ENCODE data around the gene TBC1D21.

TBC1D21 gene

DNA sequence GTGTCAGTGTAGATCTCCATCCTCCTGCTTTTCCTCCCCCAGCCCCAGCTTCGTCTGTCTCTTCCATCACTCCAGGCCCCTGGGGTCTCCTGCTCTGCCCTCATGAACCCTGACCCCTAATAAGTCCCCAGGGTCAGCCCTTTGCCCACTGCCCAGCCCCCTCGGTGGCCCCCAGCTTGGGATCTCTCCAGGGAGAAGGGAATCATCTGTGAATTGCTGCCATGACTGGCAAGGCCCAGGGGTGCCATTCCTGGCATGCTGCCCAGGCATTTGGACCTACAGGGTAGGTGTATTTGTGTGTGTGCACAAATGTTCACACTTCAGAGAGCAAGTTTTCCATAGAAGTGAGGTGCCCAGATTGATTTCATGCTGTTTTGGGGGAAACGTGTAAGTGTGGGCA is 5.9 kb upstream of the TBC1D21 start:
- no peak for TF ChIP-seq CTCF (IDR thresholded peaks at IDR 0.05; ENCODE audit: control insufficient read depth, extremely low read depth, insufficient read depth)
- no peak overlapping the region for H3K4me3 ChIP-seq (ENCODE audit: low read depth, low read length)
- DNase-seq (ENCODE audit: low read depth) = no peak

DNA sequence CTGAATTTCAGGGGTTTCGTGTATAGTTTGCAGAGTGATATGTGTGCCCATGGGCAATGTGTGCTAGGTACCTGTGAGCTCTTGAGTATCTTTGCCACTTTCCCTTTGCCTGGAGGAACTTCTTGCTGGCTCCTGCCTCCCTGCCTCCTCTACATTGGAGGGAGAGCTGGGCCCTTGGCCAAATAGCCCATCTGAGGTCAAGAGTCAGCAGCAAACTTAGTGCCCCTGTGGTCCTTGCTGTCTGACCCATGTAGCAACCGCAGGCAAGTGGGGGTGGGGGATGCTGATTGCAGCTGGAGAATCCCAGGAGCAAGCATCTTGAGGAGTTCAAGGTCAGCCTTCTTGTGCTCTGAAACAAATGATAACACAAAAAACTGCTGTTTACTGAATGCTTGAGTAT is 5.4 kb upstream of the TBC1D21 start:
- no peak overlapping the region for H3K4me3 ChIP-seq (ENCODE audit: low read depth, low read length)
- no peak for TF ChIP-seq CTCF (IDR thresholded peaks at IDR 0.05; ENCODE audit: control insufficient read depth, extremely low read depth, insufficient read depth)
- no peak for DNase-seq (ENCODE audit: low read depth)

GRCh38 chr15:73869216-73869995 is 4.0 kb upstream of the TBC1D21 start:
- no peak for TF ChIP-seq CTCF (IDR thresholded peaks at IDR 0.05; ENCODE audit: control insufficient read depth, extremely low read depth, insufficient read depth)

DNA sequence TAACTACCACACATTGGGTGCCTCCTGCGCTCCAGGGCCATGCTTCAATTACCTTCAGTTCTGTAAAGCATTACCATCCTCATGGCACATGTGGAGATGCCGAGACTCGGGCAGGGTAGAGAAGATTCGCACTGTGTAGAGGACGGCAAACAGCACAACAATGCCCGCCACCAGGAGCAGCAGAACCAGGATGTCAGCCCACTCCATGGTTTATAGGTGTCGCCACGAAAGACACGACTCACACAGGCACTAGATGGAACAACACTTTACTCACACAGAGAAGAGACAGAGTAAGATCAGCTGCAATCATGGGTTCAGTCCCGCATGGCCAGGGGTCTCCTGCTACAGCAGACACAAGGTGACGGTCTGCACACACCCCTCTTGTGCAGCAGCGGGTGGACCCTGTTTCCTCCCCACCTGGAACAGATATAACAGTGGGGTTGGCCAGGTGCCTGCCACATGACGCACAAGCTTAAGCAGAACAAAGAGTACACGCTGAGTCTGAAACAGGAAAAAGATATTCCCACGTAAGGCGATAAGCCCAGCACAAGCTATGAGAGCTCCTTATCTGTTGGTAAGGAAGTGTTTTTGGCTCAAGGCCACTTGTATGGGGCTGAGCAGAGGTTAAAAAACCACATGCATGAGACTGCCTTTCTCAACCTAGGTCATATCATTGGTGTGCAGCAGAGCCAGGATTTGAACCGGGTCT is 2.5 kb upstream of the TBC1D21 start:
- no peak overlapping the region for H3K4me3 ChIP-seq (ENCODE audit: low read depth, low read length)
- TF ChIP-seq CTCF (IDR thresholded peaks at IDR 0.05; ENCODE audit: control insufficient read depth, extremely low read depth, insufficient read depth) = no peak
- DNase-seq (ENCODE audit: low read depth) = no peak

More at GRCh38 chr15:73869216-73869995, 4.0 kb upstream of the TBC1D21 start:
- no peak for DNase-seq (ENCODE audit: low read depth)
- H3K4me3 ChIP-seq (ENCODE audit: low read depth, low read length) = no peak overlapping the region

DNA sequence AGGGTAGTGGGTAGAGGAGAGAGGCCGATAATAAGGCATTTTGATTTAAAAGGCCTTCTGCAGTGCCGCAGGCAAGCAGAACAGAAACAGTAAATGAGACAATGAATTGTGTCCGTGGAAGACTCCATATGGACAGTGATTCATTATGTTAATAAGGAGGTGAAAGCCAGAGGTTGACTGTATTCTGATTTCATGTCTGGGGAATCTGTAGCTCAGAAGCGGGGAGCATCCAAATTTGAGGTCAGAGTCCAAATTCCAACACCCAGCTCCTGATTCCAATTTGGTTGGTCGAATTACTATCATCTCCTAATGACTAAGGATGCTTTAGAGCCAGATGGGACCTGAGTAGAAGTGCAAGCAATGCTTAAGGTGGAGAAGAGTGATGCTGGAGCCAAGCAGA is 1.0 kb upstream of the TBC1D21 start:
- DNase-seq (ENCODE audit: low read depth) = no peak
- H3K4me3 ChIP-seq (ENCODE audit: low read depth, low read length) = no peak overlapping the region
- TF ChIP-seq CTCF (IDR thresholded peaks at IDR 0.05; ENCODE audit: control insufficient read depth, extremely low read depth, insufficient read depth) = no peak

DNA sequence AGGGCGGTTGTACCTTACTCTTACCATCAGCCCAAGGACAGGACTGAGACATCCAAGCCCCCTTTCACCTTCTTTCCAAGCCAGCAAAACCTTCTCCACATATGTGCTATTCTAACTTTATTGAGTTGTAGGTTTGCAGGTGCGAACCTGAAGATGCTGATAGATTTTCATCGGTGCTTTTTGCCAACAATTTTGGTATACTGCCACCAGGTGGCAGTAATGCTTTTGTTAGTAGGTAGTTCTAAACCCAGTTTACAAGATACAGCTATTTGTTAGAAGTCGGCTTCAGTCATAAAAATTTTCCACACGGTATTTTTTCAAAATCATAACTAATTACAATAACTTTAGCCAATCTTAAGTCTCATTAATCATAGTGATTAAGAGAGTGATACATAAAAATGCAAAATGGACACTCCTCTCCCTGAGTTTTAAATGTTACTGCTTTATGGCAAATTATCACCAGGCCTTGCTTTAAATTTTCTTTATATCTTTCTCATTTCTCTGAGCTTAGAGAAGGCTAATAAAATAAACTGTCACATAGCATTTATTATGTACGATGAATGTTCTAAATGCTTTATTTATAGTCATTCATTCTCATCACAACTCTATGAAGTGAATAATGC is 636 bp downstream of the TBC1D21 start:
- H3K4me3 ChIP-seq (ENCODE audit: low read depth, low read length) = no peak overlapping the region
- peak; percentile 56 for DNase-seq (ENCODE audit: low read depth)
- peak; percentile 63 for TF ChIP-seq CTCF (IDR thresholded peaks at IDR 0.05; ENCODE audit: control insufficient read depth, extremely low read depth, insufficient read depth)

Measured in LNCaP clone FGC (cell line).